ENCODE results near the gene GPC5. TPM values are rescaled to one million over a fixed set of nuclear protein-coding genes. Genes with fewer than 3 reads are reported as not detected.
"Not testable (repeated sequence)": the region's sequence is repeated elsewhere in the genome, so short reads cannot be mapped to it uniquely, and the experiment has no call there.

GPC5 gene
- total RNA-seq, 1 experiment from 2014 or later: 0.15 TPM

- H4K91ac ChIP-seq (ENCODE audit: insufficient read length, low read depth, low read length): no peak overlapping the region
- no peaks in the 10 kb centered on the region for H3K9me3 ChIP-seq (ENCODE audit: control insufficient read depth, low read depth, low read length)
- WGBS (ENCODE audit: extremely low coverage, insufficient read length, low lambda C conversion rate): no CpG with 5 or more reads among the region's 5 CpGs
- H3K14ac ChIP-seq (ENCODE audit: insufficient read depth, low read length): no peak overlapping the region
- H4K8ac ChIP-seq (replicated peaks; ENCODE audit: insufficient read length, low read depth, low read length): no peak overlapping the region
- H3K18ac ChIP-seq (ENCODE audit: insufficient read length, low read depth, low read length): no peak overlapping the region
- Mint-ChIP-seq H3K4me1 (no peaks in the 10 kb centered on the region), H3K36me3 (ENCODE audit: insufficient read depth in 1 of 3, low read depth in 3 of 3) (no peaks in the 10 kb centered on the region), H3K4me3 (no peak overlapping the region), H3K27ac (no peak overlapping the region), H3K9me3 (no peaks in the 10 kb centered on the region), H3K27me3 (ENCODE audit: low read depth) (no peaks in the 10 kb centered on the region)
- no peak overlapping the region for H2BK20ac ChIP-seq (ENCODE audit: low read depth, low read length, poor library complexity, severe bottlenecking)
- no peaks in the 10 kb centered on the region for H4K20me1 ChIP-seq (ENCODE audit: control insufficient read depth, insufficient read depth, insufficient read length)
- H3K79me2 ChIP-seq (ENCODE audit: insufficient read depth, low read length): no peaks in the 10 kb centered on the region
- H3K9ac ChIP-seq (ENCODE audit: extremely low read depth, insufficient read length, low read length): no peak overlapping the region
- no peaks in the 10 kb centered on the region for H3K27me3 ChIP-seq (ENCODE audit: insufficient read depth, low read length)
- no peaks in the 10 kb centered on the region for H3K4me1 ChIP-seq (ENCODE audit: insufficient read depth, low read length)
- H3K23ac ChIP-seq (ENCODE audit: insufficient read length, low read depth, low read length): no peak overlapping the region
- no peaks in the 10 kb centered on the region for H3K23me2 ChIP-seq (ENCODE audit: insufficient read length, low read depth, low read length, poor library complexity, severe bottlenecking)
- H2BK12ac ChIP-seq (ENCODE audit: insufficient read length, low read depth, low read length): no peak overlapping the region
- H4K5ac ChIP-seq (ENCODE audit: insufficient read length, low read depth, low read length): no peak overlapping the region
- no peak overlapping the region for H2AK5ac ChIP-seq (ENCODE audit: insufficient read length, low read length)
- H3T11ph ChIP-seq (ENCODE audit: low read length): no peak overlapping the region
- H2BK120ac ChIP-seq (ENCODE audit: low read depth, low read length, poor library complexity, severe bottlenecking): no peak overlapping the region
- no peak for TF ChIP-seq CTCF (conservative IDR thresholded peaks at IDR 0.05)
- H2AFZ ChIP-seq (ENCODE audit: low read length): no peak overlapping the region
- no peak overlapping the region for H2BK5ac ChIP-seq (ENCODE audit: insufficient read length, low read length)
- no peak overlapping the region for H3K4ac ChIP-seq (ENCODE audit: low read depth, low read length)
- no peak overlapping the region for H3K27ac ChIP-seq (ENCODE audit: insufficient read length, low read depth, low read length)
- H3K56ac ChIP-seq (ENCODE audit: insufficient read length, low read depth, low read length): no peak overlapping the region
- DNase-seq: no peak
- H3K4me2 ChIP-seq (ENCODE audit: insufficient read depth, insufficient read length, low read length): no peak overlapping the region
- H3K79me1 ChIP-seq (ENCODE audit: insufficient read depth, low read depth, low read length, poor library complexity, severe bottlenecking): no peaks in the 10 kb centered on the region
- no peak overlapping the region for H2BK15ac ChIP-seq (ENCODE audit: low read depth, low read length)
Measured at GRCh38 chr13:91668866-91669495, 270.6 kb downstream of the GPC5 start.

GRCh38 chr13:91674347-91674746 lies 275.9 kb downstream of the GPC5 start:
- H3K27ac ChIP-seq (ENCODE audit: insufficient read length, low read depth, low read length); H3K36me3 Mint-ChIP-seq (ENCODE audit: insufficient read depth in 1 of 3, low read depth in 3 of 3); H2BK20ac ChIP-seq (ENCODE audit: low read depth, low read length, poor library complexity, severe bottlenecking): not testable (repeated sequence)

More at GRCh38 chr13:91674347-91674746, 275.9 kb downstream of the GPC5 start:
- not testable (repeated sequence) for H3K23ac ChIP-seq (ENCODE audit: insufficient read length, low read depth, low read length); H2BK15ac ChIP-seq (ENCODE audit: low read depth, low read length); H3K79me2 ChIP-seq (ENCODE audit: insufficient read depth, low read length); H4K91ac ChIP-seq (ENCODE audit: insufficient read length, low read depth, low read length); H3K4me3 Mint-ChIP-seq; H3K4me2 ChIP-seq (ENCODE audit: insufficient read depth, insufficient read length, low read length); H4K20me1 ChIP-seq (ENCODE audit: control insufficient read depth, insufficient read depth, insufficient read length); H4K5ac ChIP-seq (ENCODE audit: insufficient read length, low read depth, low read length); H3K14ac ChIP-seq (ENCODE audit: insufficient read depth, low read length); H3K4me1 Mint-ChIP-seq; H3T11ph ChIP-seq (ENCODE audit: low read length); H2BK5ac ChIP-seq (ENCODE audit: insufficient read length, low read length); H2AFZ ChIP-seq (ENCODE audit: low read length); H3K79me1 ChIP-seq (ENCODE audit: insufficient read depth, low read depth, low read length, poor library complexity, severe bottlenecking); H3K4ac ChIP-seq (ENCODE audit: low read depth, low read length); H2BK12ac ChIP-seq (ENCODE audit: insufficient read length, low read depth, low read length); H3K56ac ChIP-seq (ENCODE audit: insufficient read length, low read depth, low read length); H3K4me1 ChIP-seq (ENCODE audit: insufficient read depth, low read length); H3K27me3 ChIP-seq (ENCODE audit: insufficient read depth, low read length); H3K9me3 Mint-ChIP-seq; H3K18ac ChIP-seq (ENCODE audit: insufficient read length, low read depth, low read length); H3K9ac ChIP-seq (ENCODE audit: extremely low read depth, insufficient read length, low read length); H3K9me3 ChIP-seq (ENCODE audit: control insufficient read depth, low read depth, low read length); H3K27ac Mint-ChIP-seq; H2AK5ac ChIP-seq (ENCODE audit: insufficient read length, low read length); H4K8ac ChIP-seq (replicated peaks; ENCODE audit: insufficient read length, low read depth, low read length); DNase-seq; H3K27me3 Mint-ChIP-seq (ENCODE audit: low read depth); H3K23me2 ChIP-seq (ENCODE audit: insufficient read length, low read depth, low read length, poor library complexity, severe bottlenecking); H2BK120ac ChIP-seq (ENCODE audit: low read depth, low read length, poor library complexity, severe bottlenecking)
- no CpG with 5 or more reads among the region's 15 CpGs for WGBS (ENCODE audit: extremely low coverage, insufficient read length, low lambda C conversion rate)

All from H9 (cell line).